ENCODE data around the gene PCDHB5.

DNA sequence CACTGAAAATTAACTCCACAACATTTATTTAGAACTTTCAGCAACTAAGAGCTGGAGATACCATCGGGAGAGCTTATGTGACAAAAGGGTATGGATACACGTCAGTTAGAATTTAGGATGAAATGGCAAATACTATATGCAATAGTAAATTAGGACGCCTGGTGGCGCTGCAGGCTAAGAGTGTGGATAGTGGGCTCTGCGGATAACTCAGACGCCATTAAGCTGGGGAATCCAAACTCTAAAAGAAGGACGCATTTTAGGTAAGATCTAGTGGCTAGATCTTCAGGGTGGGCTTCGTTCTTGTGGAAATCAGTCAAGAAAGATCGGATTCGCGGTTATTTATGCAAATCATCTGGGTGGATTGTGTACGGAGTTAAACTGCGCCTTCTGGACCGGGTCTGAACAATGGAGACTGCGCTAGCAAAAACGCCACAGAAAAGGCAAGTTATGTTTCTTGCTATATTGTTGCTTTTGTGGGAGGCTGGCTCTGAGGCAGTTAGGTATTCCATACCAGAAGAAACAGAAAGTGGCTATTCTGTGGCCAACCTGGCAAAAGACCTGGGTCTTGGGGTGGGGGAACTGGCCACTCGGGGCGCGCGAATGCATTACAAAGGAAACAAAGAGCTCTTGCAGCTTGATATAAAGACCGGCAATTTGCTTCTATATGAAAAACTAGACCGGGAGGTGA, at the start of gene PCDHB5:
- TF ChIP-seq, protein P1, sequence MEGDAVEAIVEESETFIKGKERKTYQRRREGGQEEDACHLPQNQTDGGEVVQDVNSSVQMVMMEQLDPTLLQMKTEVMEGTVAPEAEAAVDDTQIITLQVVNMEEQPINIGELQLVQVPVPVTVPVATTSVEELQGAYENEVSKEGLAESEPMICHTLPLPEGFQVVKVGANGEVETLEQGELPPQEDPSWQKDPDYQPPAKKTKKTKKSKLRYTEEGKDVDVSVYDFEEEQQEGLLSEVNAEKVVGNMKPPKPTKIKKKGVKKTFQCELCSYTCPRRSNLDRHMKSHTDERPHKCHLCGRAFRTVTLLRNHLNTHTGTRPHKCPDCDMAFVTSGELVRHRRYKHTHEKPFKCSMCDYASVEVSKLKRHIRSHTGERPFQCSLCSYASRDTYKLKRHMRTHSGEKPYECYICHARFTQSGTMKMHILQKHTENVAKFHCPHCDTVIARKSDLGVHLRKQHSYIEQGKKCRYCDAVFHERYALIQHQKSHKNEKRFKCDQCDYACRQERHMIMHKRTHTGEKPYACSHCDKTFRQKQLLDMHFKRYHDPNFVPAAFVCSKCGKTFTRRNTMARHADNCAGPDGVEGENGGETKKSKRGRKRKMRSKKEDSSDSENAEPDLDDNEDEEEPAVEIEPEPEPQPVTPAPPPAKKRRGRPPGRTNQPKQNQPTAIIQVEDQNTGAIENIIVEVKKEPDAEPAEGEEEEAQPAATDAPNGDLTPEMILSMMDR (IDR thresholded peaks at IDR 0.05) = no peak
- TF ChIP-seq POLR2A (IDR thresholded peaks at IDR 0.05) = no peak

Measured in lower leg skin (tissue), 3 donors.